OCI-LY1 (cell line): ENCODE results near the gene SLC6A18.

ENCODE experiments used
- H2AFZ ChIP-seq: fragments of 200-600 bp; sonication (generic), shearing (Covaris generic); 2 replicates; pipeline ENCODE4 v1.6.0; 2014; ENCODE audit warnings: antibody characterized with exemption, mild to moderate bottlenecking, low read length
- H3F3A ChIP-seq: fragments of 200-600 bp; sonication (generic), shearing (Covaris generic); 2 replicates; pipeline ENCODE4 v1.6.0; 2014; ENCODE audit warnings: mild to moderate bottlenecking, antibody characterized with exemption, low read length, moderate library complexity; ENCODE audit not compliant: insufficient read depth
- H3K27ac ChIP-seq: fragments of 200-600 bp; sonication (generic); 2 replicates; pipeline ENCODE4 v1.5.1; 2014; ENCODE audit warnings: low read length, mixed run types, mild to moderate bottlenecking, low read depth; ENCODE audit not compliant: poor library complexity, severe bottlenecking
- H3K27me3 ChIP-seq: fragments of 200-600 bp; sonication (generic); 2 replicates; pipeline ENCODE4 v1.6.0; 2014; ENCODE audit warnings: antibody characterized with exemption, mild to moderate bottlenecking, low read length, moderate library complexity; ENCODE audit not compliant: insufficient read depth
- H3K36me3 ChIP-seq: fragments of 200-600 bp; sonication (generic); 2 replicates; pipeline ENCODE4 v1.6.1; 2014; ENCODE audit warnings: mild to moderate bottlenecking, antibody characterized with exemption, low read length, moderate library complexity, mixed read lengths; ENCODE audit not compliant: insufficient read depth
- H3K4me1 ChIP-seq: fragments of 200-600 bp; sonication (generic); 2 replicates; pipeline ENCODE4 v1.5.1; 2014; ENCODE audit warnings: mild to moderate bottlenecking, low read length, moderate library complexity; ENCODE audit not compliant: insufficient read depth, severe bottlenecking
- H3K4me2 ChIP-seq: fragments of 200-600 bp; sonication (generic), shearing (Covaris generic); 2 replicates; pipeline ENCODE4 v1.6.1; 2014; ENCODE audit warnings: low read length
- H3K4me3 ChIP-seq: fragments of 200-600 bp; sonication (generic); 2 replicates; pipeline ENCODE4 v1.5.1; 2014; ENCODE audit warnings: low read length, low read depth, mild to moderate bottlenecking, mixed read lengths; ENCODE audit not compliant: poor library complexity, severe bottlenecking
- H3K79me2 ChIP-seq: fragments of 200-600 bp; shearing (Covaris generic); 2 replicates; pipeline ENCODE4 v1.6.1; 2016; ENCODE audit warnings: mixed run types, low read length, mixed read lengths; ENCODE audit not compliant: insufficient read depth
- H3K9ac ChIP-seq: fragments of 200-600 bp; sonication (generic), shearing (Covaris generic); 2 replicates; pipeline ENCODE4 v1.6.1; 2014; ENCODE audit warnings: mild to moderate bottlenecking, low read length, mixed read lengths
- H3K9me2 ChIP-seq: fragments of 200-600 bp; sonication (generic), shearing (Covaris generic); 2 replicates; pipeline ENCODE4 v1.6.1; 2014; ENCODE audit warnings: low read depth, mild to moderate bottlenecking, low read length, mixed read lengths
- H3K9me3 ChIP-seq: fragments of 200-600 bp; shearing (Covaris generic); 2 replicates; pipeline ENCODE4 v1.6.1; 2014; ENCODE audit warnings: low read length, mixed read lengths
- H4K20me1 ChIP-seq: fragments of 200-600 bp; sonication (generic), shearing (Covaris generic); 2 replicates; pipeline ENCODE4 v1.6.0; 2016; ENCODE audit warnings: mild to moderate bottlenecking, low read length; ENCODE audit not compliant: insufficient read depth
- CTCF ChIP-seq: fragments of 200-600 bp; sonication (generic), shearing (Covaris generic); IDR thresholded peaks from 2 replicates; pipeline ENCODE4 v1.5.1; 2017; ENCODE audit warnings: mild to moderate bottlenecking, antibody characterized with exemption, low read length, moderate library complexity, mixed read lengths
- EZH2 ChIP-seq: fragments of 200-600 bp; sonication (generic), shearing (Covaris generic); IDR thresholded peaks from 2 replicates; pipeline ENCODE4 v1.8.0; 2017; ENCODE audit warnings: borderline replicate concordance, mixed run types, mild to moderate bottlenecking, antibody characterized with exemption, low read length, moderate library complexity, mixed read lengths

Gene SLC6A18

GRCh38 chr5:1224631-1225030, 550 bp upstream of the SLC6A18 start:
- Histone ChIP-seq H3K4me3 (no peak overlapping the region), H4K20me1 (no peaks in the 10 kb centered on the region), H3K27me3 (no peaks in the 10 kb centered on the region), H3K9me3 (no peaks in the 10 kb centered on the region), H3K36me3 (no peaks in the 10 kb centered on the region), H3K9ac (no peak overlapping the region), H3K9me2 (no peaks in the 10 kb centered on the region), H3K4me2 (no peak overlapping the region), H3K79me2 (no peaks in the 10 kb centered on the region), H3K4me1 (no peaks in the 10 kb centered on the region), H3K27ac (no peak overlapping the region), H2AFZ (no peak overlapping the region), H3F3A (no peaks in the 10 kb centered on the region)
- TF ChIP-seq CTCF (no peak), EZH2 (no peak)

- Histone ChIP-seq H3K4me1 (no peaks in the 10 kb centered on the region), H4K20me1 (no peaks in the 10 kb centered on the region), H3K4me2 (no peak overlapping the region), H3K36me3 (no peaks in the 10 kb centered on the region), H3K9me2 (no peaks in the 10 kb centered on the region), H3K9me3 (no peaks in the 10 kb centered on the region), H2AFZ (no peak overlapping the region), H3K4me3 (no peak overlapping the region), H3K79me2 (no peaks in the 10 kb centered on the region), H3F3A (no peaks in the 10 kb centered on the region), H3K9ac (no peak overlapping the region), H3K27me3 (no peaks in the 10 kb centered on the region), H3K27ac (no peak overlapping the region)
- TF ChIP-seq CTCF (no peak), EZH2 (no peak)
These were observed 1.1 kb downstream of the SLC6A18 start for GRCh38 chr5:1226231-1226630.

- Histone ChIP-seq H3K9me3 (no peaks in the 10 kb centered on the region), H3K36me3 (no peaks in the 10 kb centered on the region), H3K27ac (no peak overlapping the region), H3K4me3 (no peak overlapping the region), H4K20me1 (no peaks in the 10 kb centered on the region), H2AFZ (no peak overlapping the region), H3F3A (no peaks in the 10 kb centered on the region), H3K4me2 (no peak overlapping the region), H3K9me2 (no peaks in the 10 kb centered on the region), H3K79me2 (no peaks in the 10 kb centered on the region), H3K27me3 (no peaks in the 10 kb centered on the region), H3K9ac (no peak overlapping the region), H3K4me1 (no peaks in the 10 kb centered on the region)
- TF ChIP-seq CTCF, result no peak
- no peak for TF ChIP-seq EZH2
These were observed 1.8 kb downstream of the SLC6A18 start for GRCh38 chr5:1226839-1227581.
